Mucosa of descending colon (tissue), 3 donors: ENCODE measurements around the gene PPP1R1B. TPM values are rescaled to one million over a fixed set of nuclear protein-coding genes. Genes with fewer than 3 reads are reported as not detected.

Source experiments
- ATAC-seq: fragments of 200-7000 bp; cut with Tn5 transposase; one replicate; pipeline ENCODE4 v1.9.1; 2020; ENCODE audit warnings: mild to moderate bottlenecking, moderate library complexity
- DNase-seq, 3 donors: peaks; one replicate each; pipeline ENCODE4 v3.0.0-alpha.2; 2020
- H3K36me3 ChIP-seq: fragments of 200-600 bp; one replicate; pipeline ENCODE4 v1.8.0; 2021; ENCODE audit warnings: low read depth, mild to moderate bottlenecking
- H3K4me1 ChIP-seq: fragments of 200-600 bp; one replicate; pipeline ENCODE4 v1.8.0; 2021; ENCODE audit warnings: low read depth, mild to moderate bottlenecking
- H3K4me3 ChIP-seq: fragments of 200-600 bp; one replicate; pipeline ENCODE4 v1.8.0; 2021; ENCODE audit warnings: mild to moderate bottlenecking
- H3K9me3 ChIP-seq: fragments of 200-600 bp; one replicate; pipeline ENCODE4 v1.8.0; 2021; ENCODE audit warnings: mild to moderate bottlenecking
- intact Hi-C, 2 donors: fragments of 100-400 bp; cut with DNase I in 1 of 2; cut with micrococcal nuclease in 1 of 2; formaldehyde crosslinking; loops; one replicate each; pipeline versions ENCODE4 v1.11.0 to v1.11.1; 2022; cut with DNase I, micrococcal nuclease
- total RNA-seq, 3 donors: library from RNA; stranded (reverse); fragmentation: NEBNext Ultra II Directional in 2 of 3; extraction: Animal tissue kit (Norgen Biotek cat#: 25700) in 2 of 3; gene quantifications; one replicate each; pipeline versions ENCODE4 v1.2.1 to v1.2.4, GENCODE V29; 2021 to 2023
- TF ChIP-seq, protein P1 (sequence below): fragments of 200-600 bp; IDR thresholded peaks from one replicate; pipeline ENCODE4 v1.8.0; 2022; ENCODE audit warnings: antibody characterized with exemption, mild to moderate bottlenecking
- donor health status: DM: no; HTN: no; CAD: no; lungs with moderate emphysema.
- donor health status: DM: no; HTN: no; CAD: no.
- donor health status: DM: no; HTN: yes; CAD: no.

The PPP1R1B gene
- total RNA-seq, 3 donors from 2014 or later, result 108 to 362 (median 356) TPM

DNA sequence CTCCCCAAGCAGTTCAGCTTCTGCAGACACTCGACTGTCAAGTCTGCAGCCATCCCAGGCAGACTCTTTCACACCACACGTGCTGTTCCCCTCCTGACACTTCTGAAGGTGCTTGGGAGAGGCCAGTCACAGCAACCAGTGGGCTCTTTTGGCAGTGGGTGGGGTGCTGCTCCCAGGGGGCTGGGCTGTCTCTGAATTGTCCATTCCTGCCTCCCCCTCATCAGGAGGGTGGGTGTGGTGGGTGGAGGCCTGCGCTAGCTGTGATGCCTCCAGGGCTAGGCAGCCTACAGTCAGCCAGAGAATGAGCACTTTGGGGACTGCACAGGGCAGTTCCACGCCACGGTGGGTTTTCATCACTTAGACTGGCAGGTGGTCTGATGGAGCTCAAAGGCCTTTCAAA is 20.5 kb downstream of the PPP1R1B start:
- TF ChIP-seq, protein P1, sequence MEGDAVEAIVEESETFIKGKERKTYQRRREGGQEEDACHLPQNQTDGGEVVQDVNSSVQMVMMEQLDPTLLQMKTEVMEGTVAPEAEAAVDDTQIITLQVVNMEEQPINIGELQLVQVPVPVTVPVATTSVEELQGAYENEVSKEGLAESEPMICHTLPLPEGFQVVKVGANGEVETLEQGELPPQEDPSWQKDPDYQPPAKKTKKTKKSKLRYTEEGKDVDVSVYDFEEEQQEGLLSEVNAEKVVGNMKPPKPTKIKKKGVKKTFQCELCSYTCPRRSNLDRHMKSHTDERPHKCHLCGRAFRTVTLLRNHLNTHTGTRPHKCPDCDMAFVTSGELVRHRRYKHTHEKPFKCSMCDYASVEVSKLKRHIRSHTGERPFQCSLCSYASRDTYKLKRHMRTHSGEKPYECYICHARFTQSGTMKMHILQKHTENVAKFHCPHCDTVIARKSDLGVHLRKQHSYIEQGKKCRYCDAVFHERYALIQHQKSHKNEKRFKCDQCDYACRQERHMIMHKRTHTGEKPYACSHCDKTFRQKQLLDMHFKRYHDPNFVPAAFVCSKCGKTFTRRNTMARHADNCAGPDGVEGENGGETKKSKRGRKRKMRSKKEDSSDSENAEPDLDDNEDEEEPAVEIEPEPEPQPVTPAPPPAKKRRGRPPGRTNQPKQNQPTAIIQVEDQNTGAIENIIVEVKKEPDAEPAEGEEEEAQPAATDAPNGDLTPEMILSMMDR, result no peak
- ATAC-seq, result no peak
- no peak for DNase-seq
- Histone ChIP-seq H3K4me1 (peaks cover 20% of the 10 kb centered on the region), H3K9me3 (no peaks in the 10 kb centered on the region), H3K36me3 (no peaks in the 10 kb centered on the region), H3K4me3 (no peak overlapping the region)
- intact Hi-C loops, result no loop called here

DNA sequence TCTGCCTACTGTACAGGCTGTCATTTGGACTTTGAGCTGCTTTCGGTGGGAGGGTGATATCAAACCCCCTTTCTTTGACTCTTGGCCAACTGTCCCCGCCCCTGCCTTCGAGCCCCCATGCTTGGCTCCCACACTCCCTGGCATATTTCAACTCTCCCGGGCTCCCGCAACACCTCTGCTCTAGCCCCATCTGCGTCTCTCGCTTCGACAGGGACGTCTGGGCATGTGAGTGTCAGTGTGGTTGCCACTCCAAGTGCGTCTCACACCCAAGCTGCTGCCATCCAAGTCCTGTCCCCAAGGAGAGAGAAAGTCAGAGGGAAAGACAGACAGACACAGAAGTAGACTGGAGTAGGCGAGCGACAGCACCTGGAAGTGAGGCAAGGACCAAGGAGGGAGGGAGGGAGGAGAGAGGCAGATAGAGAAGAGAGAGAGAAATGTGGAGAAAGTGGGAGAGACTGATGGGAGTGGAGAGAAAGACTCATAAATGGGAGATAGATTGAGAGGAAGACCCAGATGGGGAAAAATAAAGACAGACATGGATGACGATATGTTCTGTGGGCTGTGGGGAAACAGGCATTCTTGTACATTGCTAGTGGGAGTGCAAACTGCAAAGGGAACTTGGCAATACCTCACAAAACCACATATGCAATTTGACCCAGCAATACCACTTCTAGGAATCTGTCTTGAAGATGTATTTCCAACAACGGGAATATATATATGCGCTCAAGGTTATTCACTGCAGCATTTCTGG is 22.0 kb downstream of the PPP1R1B start:
- ATAC-seq (no peak), DNase-seq (no peak)
- H3K4me1 ChIP-seq, result peaks cover 33% of the 10 kb centered on the region
- intact Hi-C loops, result no loop called here
- H3K9me3 ChIP-seq, result no peaks in the 10 kb centered on the region
- no peak overlapping the region for H3K4me3 ChIP-seq
- no peaks in the 10 kb centered on the region for H3K36me3 ChIP-seq
- TF ChIP-seq, protein P1, result no peak

GRCh38 chr17:39650121-39650579 is 23.4 kb downstream of the PPP1R1B start:
- TF ChIP-seq, protein P1, result no peak
- Histone ChIP-seq H3K9me3 (no peaks in the 10 kb centered on the region), H3K36me3 (no peaks in the 10 kb centered on the region), H3K4me3 (no peak overlapping the region), H3K4me1 (peaks cover 32% of the 10 kb centered on the region)
- ATAC-seq, result no peak
- intact Hi-C loops, result no loop called here
- no peak for DNase-seq

- Histone ChIP-seq H3K4me3 (no peak overlapping the region), H3K4me1 (peaks cover 30% of the 10 kb centered on the region), H3K36me3 (no peaks in the 10 kb centered on the region), H3K9me3 (no peaks in the 10 kb centered on the region)
- ATAC-seq, result peak; percentile 87
- peak in 1 of 3 donors; percentile 37 for DNase-seq
- intact Hi-C loops, result no loop called here
- TF ChIP-seq, protein P1, result no peak
Observed at GRCh38 chr17:39651923-39652586, 25.3 kb downstream of the PPP1R1B start.

- intact Hi-C loops, result no loop called here
- H3K9me3 ChIP-seq, result no peaks in the 10 kb centered on the region
- ATAC-seq, result peak; percentile 59
- H3K36me3 ChIP-seq, result no peaks in the 10 kb centered on the region
- no peak overlapping the region for H3K4me3 ChIP-seq
- peak in 1 of 3 donors; percentile 51 for DNase-seq
- peaks cover 30% of the 10 kb centered on the region for H3K4me1 ChIP-seq
- TF ChIP-seq, protein P1, result no peak
Observed at GRCh38 chr17:39652587-39653315, 26.0 kb downstream of the PPP1R1B start.
